GM19099 (cell line): ENCODE results near the gene MEOX1.

Experiments used
- POLR2A ChIP-seq: IDR thresholded peaks from 3 replicates; pipeline ENCODE4 v1.6.1; 2011; ENCODE audit warnings: low read depth; ENCODE audit not compliant: insufficient read length; ENCODE audit errors: extremely low read depth

The MEOX1 gene

GRCh38 chr17:43616852-43617251 lies 44.9 kb downstream of the MEOX1 start:
- no peak for TF ChIP-seq POLR2A

- no peak for TF ChIP-seq POLR2A
Observed at GRCh38 chr17:43616421-43616820, 45.3 kb downstream of the MEOX1 start.

GRCh38 chr17:43616029-43616351 lies 45.7 kb downstream of the MEOX1 start:
- TF ChIP-seq POLR2A, result no peak

- TF ChIP-seq POLR2A, result no peak
Observed at GRCh38 chr17:43615330-43616028, 46.2 kb downstream of the MEOX1 start.

- TF ChIP-seq POLR2A, result no peak
Observed at GRCh38 chr17:43614561-43614960, 47.2 kb downstream of the MEOX1 start.

- no peak for TF ChIP-seq POLR2A
Observed at GRCh38 chr17:43613917-43614316, 47.8 kb downstream of the MEOX1 start.

- no peak for TF ChIP-seq POLR2A
Observed at GRCh38 chr17:43612515-43612914, 49.2 kb downstream of the MEOX1 start.

GRCh38 chr17:43611230-43611969 lies 50.3 kb downstream of the MEOX1 start:
- no peak for TF ChIP-seq POLR2A

- TF ChIP-seq POLR2A, result no peak
Observed at GRCh38 chr17:43609613-43610385, 51.9 kb downstream of the MEOX1 start.

GRCh38 chr17:43608313-43608712 lies 53.4 kb downstream of the MEOX1 start:
- TF ChIP-seq POLR2A, result no peak

- TF ChIP-seq POLR2A, result no peak
Observed at GRCh38 chr17:43604549-43604948, 57.2 kb downstream of the MEOX1 start.

- TF ChIP-seq POLR2A, result no peak
Observed at GRCh38 chr17:43603321-43603720, 58.4 kb downstream of the MEOX1 start.

- no peak for TF ChIP-seq POLR2A
Observed at GRCh38 chr17:43601280-43602039, 60.3 kb downstream of the MEOX1 start.

- TF ChIP-seq POLR2A, result no peak
Observed at GRCh38 chr17:43599835-43600234, 61.9 kb downstream of the MEOX1 start.

- TF ChIP-seq POLR2A, result no peak
Observed at GRCh38 chr17:43599046-43599395, 62.7 kb downstream of the MEOX1 start.
